CD8-positive, alpha-beta memory T cell (primary cell): ENCODE data around the gene TBC1D22A. TPM values are rescaled to one million over a fixed set of nuclear protein-coding genes. Genes with fewer than 3 reads are reported as not detected.
A peak's percentile ranks its signal among the peaks of the same experiment; 100 is the strongest.
"Not testable (repeated sequence)": the region's sequence is repeated elsewhere in the genome, so short reads cannot be mapped to it uniquely, and the experiment has no call there.

ENCODE experiments used
- CTCF ChIA-PET: fragments of 350-600 bp; sonication (Branson Sonifier 250); formaldehyde crosslinking; loops from one replicate; lab custom pipeline; 2021; ENCODE audit warnings: antibody characterized with exemption; lab: Charles Lee
- POLR2A ChIA-PET: fragments of 350-600 bp; sonication (Branson Sonifier 250); formaldehyde crosslinking; loops from one replicate; lab custom pipeline; 2021; ENCODE audit warnings: antibody characterized with exemption; lab: Charles Lee
- DNase-seq, 5 donors: peaks; one replicate each; pipeline versions ENCODE4 v3.0.0 to v3.0.0-alpha.2; 2020 to 2022; ENCODE audit warnings: mixed read lengths in 1 of 5
- H3K27ac ChIP-seq: one replicate; pipeline ENCODE4 v1.7.0; 2013; ENCODE audit warnings: low read depth, mild to moderate bottlenecking, low read length, moderate library complexity
- H3K27me3 ChIP-seq: 2 replicates; pipeline ENCODE4 v1.7.0; 2013; ENCODE audit warnings: low read length, mild to moderate bottlenecking; ENCODE audit not compliant: insufficient read depth, poor library complexity, severe bottlenecking
- H3K36me3 ChIP-seq: 2 replicates; pipeline ENCODE4 v1.7.0; 2013; ENCODE audit warnings: mild to moderate bottlenecking, low read length, moderate library complexity; ENCODE audit not compliant: insufficient read depth
- H3K4me1 ChIP-seq: 2 replicates; pipeline ENCODE4 v1.7.0; 2013; ENCODE audit warnings: mild to moderate bottlenecking, low read length, moderate library complexity; ENCODE audit not compliant: insufficient read depth
- H3K4me3 ChIP-seq: 2 replicates; pipeline ENCODE4 v1.7.0; 2013; ENCODE audit warnings: mild to moderate bottlenecking, low read length
- H3K9me3 ChIP-seq: 2 replicates; pipeline ENCODE4 v1.7.0; 2013; ENCODE audit warnings: mild to moderate bottlenecking, low read length
- H3K27ac Mint-ChIP-seq, 8 donors: one replicate each; pipeline ENCODE4 v1.8.0; 2020 to 2021; ENCODE audit warnings: mixed read lengths in 8 of 8, mild to moderate bottlenecking in 6 of 8, inconsistent platforms in 3 of 8, moderate library complexity in 3 of 8
- H3K27me3 Mint-ChIP-seq, 2 donors: one replicate each; pipeline ENCODE4 v1.8.0; 2020 to 2021; ENCODE audit warnings: mixed read lengths in 2 of 2, mild to moderate bottlenecking in 1 of 2, moderate library complexity in 1 of 2
- H3K36me3 Mint-ChIP-seq, 3 donors: one replicate each; pipeline ENCODE4 v1.8.0; 2020 to 2021; ENCODE audit warnings: mixed read lengths in 3 of 3, inconsistent platforms in 1 of 3, mild to moderate bottlenecking in 1 of 3
- H3K4me1 Mint-ChIP-seq, 3 donors: one replicate each; pipeline ENCODE4 v1.8.0; 2020 to 2021; ENCODE audit warnings: mixed read lengths in 3 of 3, inconsistent platforms in 1 of 3, mild to moderate bottlenecking in 1 of 3
- H3K4me3 Mint-ChIP-seq, 7 donors: one replicate each; pipeline ENCODE4 v1.8.0; 2020 to 2021; ENCODE audit warnings: mixed read lengths in 7 of 7, mild to moderate bottlenecking in 6 of 7, moderate library complexity in 4 of 7, inconsistent platforms in 2 of 7
- H3K9me3 Mint-ChIP-seq, 5 donors: one replicate each; pipeline ENCODE4 v1.8.0; 2020 to 2022; ENCODE audit warnings: mixed read lengths in 5 of 5, mild to moderate bottlenecking in 3 of 5, moderate library complexity in 2 of 5, inconsistent platforms in 1 of 5
- polyA plus RNA-seq: library from polyadenylated mRNA; unstranded; fragments of 300-500 nt; fragmentation: Illumina TruSeq; gene quantifications from one replicate; pipeline ENCODE4 v1.2.3, GENCODE V29; 2021
- total RNA-seq, 2 experiments: library from RNA; stranded (reverse); gene quantifications; one replicate each; pipeline ENCODE4 v1.2.3, GENCODE V29; 2021

Gene TBC1D22A
- total and polyA plus RNA-seq, 3 experiments from 2014 or later, result 26.6 to 34.8 (median 34.0) TPM

- H3K4me1 Mint-ChIP-seq, result peaks cover 0 to 2% (median 0%) of the 10 kb centered on the region in 3 donors
- H3K27me3 ChIP-seq, result no peaks in the 10 kb centered on the region
- no peaks in the 10 kb centered on the region for H3K9me3 Mint-ChIP-seq
- POLR2A ChIA-PET, result no interaction called here
- CTCF ChIA-PET, result no interaction called here
- no peaks in the 10 kb centered on the region for H3K4me1 ChIP-seq
- H3K27ac Mint-ChIP-seq, result no peak overlapping the region
- no peak overlapping the region for H3K4me3 ChIP-seq
- H3K36me3 ChIP-seq, result no peaks in the 10 kb centered on the region
- DNase-seq, result no peak
- no peak overlapping the region for H3K4me3 Mint-ChIP-seq
- H3K27ac ChIP-seq, result no peak overlapping the region
- peaks cover 0 to 4% of the 10 kb centered on the region in 2 donors for H3K27me3 Mint-ChIP-seq
- H3K9me3 ChIP-seq, result no peaks in the 10 kb centered on the region
- H3K36me3 Mint-ChIP-seq, result peaks cover 0 to 61% (median 6%) of the 10 kb centered on the region in 3 donors
These were observed 403.6 kb downstream of the TBC1D22A start for GRCh38 chr22:47166033-47166404.

GRCh38 chr22:47166446-47167016, 404.1 kb downstream of the TBC1D22A start:
- DNase-seq, result no peak
- ChIA-PET POLR2A (no interaction called here), CTCF (no interaction called here)
- H3K27me3 ChIP-seq, result no peaks in the 10 kb centered on the region
- peaks cover 0 to 2% (median 0%) of the 10 kb centered on the region in 3 donors for H3K4me1 Mint-ChIP-seq
- no peaks in the 10 kb centered on the region for H3K4me1 ChIP-seq
- no peak overlapping the region for H3K4me3 ChIP-seq
- H3K27me3 Mint-ChIP-seq, result peaks cover 0 to 4% of the 10 kb centered on the region in 2 donors
- H3K27ac Mint-ChIP-seq, result no peak overlapping the region
- H3K4me3 Mint-ChIP-seq, result no peak overlapping the region
- no peak overlapping the region for H3K27ac ChIP-seq
- no peaks in the 10 kb centered on the region for H3K36me3 ChIP-seq
- no peaks in the 10 kb centered on the region for H3K9me3 ChIP-seq
- H3K36me3 Mint-ChIP-seq, result peaks cover 0 to 61% (median 6%) of the 10 kb centered on the region in 3 donors
- H3K9me3 Mint-ChIP-seq, result no peaks in the 10 kb centered on the region

- no peak overlapping the region for H3K4me3 ChIP-seq
- H3K27me3 Mint-ChIP-seq, result peaks cover 0 to 4% of the 10 kb centered on the region in 2 donors
- ChIA-PET POLR2A (no interaction called here), CTCF (no interaction called here)
- no peaks in the 10 kb centered on the region for H3K36me3 ChIP-seq
- H3K36me3 Mint-ChIP-seq, result peaks cover 0 to 58% (median 6%) of the 10 kb centered on the region in 3 donors
- no peak overlapping the region for H3K4me3 Mint-ChIP-seq
- no peaks in the 10 kb centered on the region for H3K27me3 ChIP-seq
- no peak for DNase-seq
- H3K27ac ChIP-seq, result no peak overlapping the region
- H3K9me3 Mint-ChIP-seq, result no peaks in the 10 kb centered on the region
- H3K27ac Mint-ChIP-seq, result peak overlapping the region in 1 of 8 donors; percentile 64
- H3K9me3 ChIP-seq, result no peaks in the 10 kb centered on the region
- no peaks in the 10 kb centered on the region for H3K4me1 ChIP-seq
- peaks cover 0 to 2% (median 0%) of the 10 kb centered on the region in 3 donors for H3K4me1 Mint-ChIP-seq
These were observed 404.6 kb downstream of the TBC1D22A start for GRCh38 chr22:47167056-47167455.

GRCh38 chr22:47167921-47168320, 405.5 kb downstream of the TBC1D22A start:
- CTCF ChIA-PET, H3K4me3 ChIP-seq, H3K9me3 ChIP-seq, H3K27ac ChIP-seq, H3K27me3 ChIP-seq, H3K4me1 Mint-ChIP-seq, H3K9me3 Mint-ChIP-seq, H3K27me3 Mint-ChIP-seq, H3K36me3 ChIP-seq, DNase-seq, H3K27ac Mint-ChIP-seq, POLR2A ChIA-PET, H3K4me3 Mint-ChIP-seq, H3K4me1 ChIP-seq: not testable (repeated sequence)
- H3K36me3 Mint-ChIP-seq, result peaks cover 3 to 57% (median 6%) of the 10 kb centered on the region in 3 donors

GRCh38 chr22:47168441-47168840, 406.0 kb downstream of the TBC1D22A start:
- Histone ChIP-seq H3K9me3 (no peaks in the 10 kb centered on the region), H3K4me3 (no peak overlapping the region), H3K27me3 (no peaks in the 10 kb centered on the region), H3K36me3 (no peaks in the 10 kb centered on the region), H3K4me1 (no peaks in the 10 kb centered on the region), H3K27ac (no peak overlapping the region)
- Mint-ChIP-seq H3K27ac (no peak overlapping the region), H3K36me3 (peaks cover 3 to 56% (median 6%) of the 10 kb centered on the region in 3 donors), H3K9me3 (peaks cover 0 to 2% (median 0%) of the 10 kb centered on the region in 5 donors), H3K4me3 (no peak overlapping the region), H3K4me1 (peaks cover 0 to 2% (median 0%) of the 10 kb centered on the region in 3 donors), H3K27me3 (peaks cover 0 to 4% of the 10 kb centered on the region in 2 donors)
- DNase-seq, result no peak
- CTCF ChIA-PET, result no interaction called here
- POLR2A ChIA-PET, result no interaction called here

GRCh38 chr22:47168900-47169800, 406.7 kb downstream of the TBC1D22A start:
- Histone ChIP-seq H3K27me3 (no peaks in the 10 kb centered on the region), H3K36me3 (no peaks in the 10 kb centered on the region)

GRCh38 chr22:47169801-47170140, 407.3 kb downstream of the TBC1D22A start:
- ChIA-PET POLR2A (no interaction called here), CTCF (no interaction called here)
- Histone ChIP-seq H3K4me1 (no peaks in the 10 kb centered on the region), H3K27me3 (no peaks in the 10 kb centered on the region), H3K27ac (no peak overlapping the region), H3K9me3 (no peaks in the 10 kb centered on the region), H3K4me3 (no peak overlapping the region), H3K36me3 (no peaks in the 10 kb centered on the region)
- H3K27me3 Mint-ChIP-seq, result peaks cover 0 to 4% of the 10 kb centered on the region in 2 donors
- no peak overlapping the region for H3K27ac Mint-ChIP-seq
- peak in 1 of 5 donors; percentile 43 for DNase-seq
- peaks cover 6 to 56% (median 8%) of the 10 kb centered on the region in 3 donors for H3K36me3 Mint-ChIP-seq
- H3K9me3 Mint-ChIP-seq, result peaks cover 0 to 2% (median 0%) of the 10 kb centered on the region in 5 donors
- no peak overlapping the region for H3K4me3 Mint-ChIP-seq
- H3K4me1 Mint-ChIP-seq, result peaks cover 0 to 2% (median 0%) of the 10 kb centered on the region in 3 donors

More at GRCh38 chr22:47168900-47169800, 406.7 kb downstream of the TBC1D22A start:
- DNase-seq, result no peak
- no peak overlapping the region for H3K27ac ChIP-seq
- no peaks in the 10 kb centered on the region for H3K9me3 ChIP-seq
- Mint-ChIP-seq H3K27ac (peak overlapping the region in 1 of 8 donors; percentile 79), H3K27me3 (peaks cover 0 to 4% of the 10 kb centered on the region in 2 donors), H3K9me3 (peaks cover 0 to 2% (median 0%) of the 10 kb centered on the region in 5 donors), H3K4me1 (peaks cover 0 to 2% (median 0%) of the 10 kb centered on the region in 3 donors), H3K4me3 (no peak overlapping the region), H3K36me3 (peaks cover 6 to 59% (median 7%) of the 10 kb centered on the region in 3 donors)
- H3K4me1 ChIP-seq, result no peaks in the 10 kb centered on the region
- POLR2A ChIA-PET, result no interaction called here
- H3K4me3 ChIP-seq, result no peak overlapping the region
- CTCF ChIA-PET, result no interaction called here
